ENCODE data around the gene CALB2. TPM values are rescaled to one million over a fixed set of nuclear protein-coding genes. Genes with fewer than 3 reads are reported as not detected.
"Not testable (repeated sequence)": the region's sequence is repeated elsewhere in the genome, so short reads cannot be mapped to it uniquely, and the experiment has no call there.

CALB2 gene
- total and polyA plus RNA-seq, 2 of the 13 experiments (the other 11 are each of a cell fraction or from before 2014, with no cell fraction given), result 0.37 to 0.40 TPM

DNA sequence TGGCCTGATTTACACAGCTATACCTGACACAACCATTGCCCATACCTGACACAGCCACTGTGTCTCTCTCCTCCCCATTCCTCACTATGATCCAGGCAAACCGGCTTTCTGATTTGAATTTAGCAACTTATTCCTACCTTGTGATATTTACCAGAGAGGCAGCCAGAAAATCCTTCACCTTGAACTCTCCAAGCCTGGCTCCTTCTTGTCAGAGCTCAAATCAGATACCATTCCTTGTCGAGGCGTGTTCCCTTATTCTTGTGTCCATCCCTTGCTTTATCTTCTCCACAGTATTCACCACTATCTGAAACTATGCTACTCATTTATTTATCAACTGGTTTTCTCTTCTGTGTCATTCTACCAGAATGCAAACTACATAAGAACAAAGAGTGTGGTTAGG is 44.9 kb upstream of the CALB2 start:
- 1% methylated on average over 3 of the region's 3 CpGs for WGBS (ENCODE audit: low lambda C conversion rate)
- intact Hi-C loops (cut with micrococcal nuclease; ENCODE audit: unreplicated experiment); H3K9ac ChIP-seq (ENCODE audit: insufficient read depth, low read depth, low read length); H4K20me1 ChIP-seq (ENCODE audit: insufficient read depth, low read length); H3K4me2 ChIP-seq (ENCODE audit: low read depth, low read length); H3K9me3 ChIP-seq (ENCODE audit: low read length); BruUV-seq (replicated peaks); H2AFZ ChIP-seq (ENCODE audit: low read length); H3K36me3 ChIP-seq (replicated peaks in 1 of 2; ENCODE audit: control insufficient read depth in 1 of 2, insufficient read depth in 2 of 2, low read length in 2 of 2); CTCF ChIA-PET (ENCODE audit: low intra/inter-chr PET ratio, low total read pairs); FAIRE-seq; H3K79me2 ChIP-seq (ENCODE audit: insufficient read depth, low read length); in situ Hi-C loops (cut with HindIII; ENCODE audit: extremely low pct_ligation_motif_present, low pct_unique_long_range_greater_than_20kb); H3K4me3 ChIP-seq (replicated peaks in 1 of 3; ENCODE audit: insufficient read depth in 1 of 3, low read depth in 2 of 3, low read length in 3 of 3); H3K4me1 ChIP-seq (ENCODE audit: insufficient read depth, low read length); H3K27ac ChIP-seq (ENCODE audit: extremely low read length, insufficient read depth, low read length); POLR2A ChIA-PET; DNase-seq (ENCODE audit: low spot score); ATAC-seq; H3K27me3 ChIP-seq (ENCODE audit: control insufficient read depth in 1 of 2, insufficient read depth in 2 of 2, low read length in 2 of 2): not testable (repeated sequence)

DNA sequence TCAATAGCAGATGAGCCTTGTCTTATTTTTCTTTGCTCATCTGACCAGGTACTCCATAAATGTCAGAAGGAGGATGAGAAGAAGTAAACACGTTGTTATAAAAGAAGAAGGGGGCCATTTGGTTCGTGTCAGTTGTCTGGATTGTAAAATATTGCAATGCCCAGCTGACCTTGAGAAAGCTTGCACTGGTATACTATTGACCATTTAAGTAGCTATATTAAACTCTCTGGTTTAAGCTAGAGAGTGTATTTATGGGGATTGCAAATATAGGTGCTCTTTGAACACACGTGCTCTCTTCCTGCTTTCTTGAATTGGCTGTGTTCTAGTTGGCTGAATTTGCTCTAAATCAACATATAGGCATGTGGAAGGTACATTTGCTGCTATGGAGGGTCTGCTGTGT is 43.3 kb upstream of the CALB2 start:
- in situ Hi-C loops (cut with HindIII; ENCODE audit: extremely low pct_ligation_motif_present, low pct_unique_long_range_greater_than_20kb) (no loop called here), intact Hi-C loops (cut with micrococcal nuclease; ENCODE audit: unreplicated experiment) (no loop called here)
- Histone ChIP-seq H3K36me3 (replicated peaks in 1 of 2; ENCODE audit: control insufficient read depth in 1 of 2, insufficient read depth in 2 of 2, low read length in 2 of 2) (no peaks in the 10 kb centered on the region), H3K9me3 (ENCODE audit: low read length) (no peaks in the 10 kb centered on the region), H3K27me3 (ENCODE audit: control insufficient read depth in 1 of 2, insufficient read depth in 2 of 2, low read length in 2 of 2) (peaks cover 0 to 2% of the 10 kb centered on the region in 2 experiments; a peak in 1 of 5 replicates), H3K4me2 (ENCODE audit: low read depth, low read length) (no peak overlapping the region), H3K9ac (ENCODE audit: insufficient read depth, low read depth, low read length) (no peak overlapping the region), H3K4me1 (ENCODE audit: insufficient read depth, low read length) (no peaks in the 10 kb centered on the region), H3K27ac (ENCODE audit: extremely low read length, insufficient read depth, low read length) (no peak overlapping the region), H4K20me1 (ENCODE audit: insufficient read depth, low read length) (no peaks in the 10 kb centered on the region), H2AFZ (ENCODE audit: low read length) (no peak overlapping the region), H3K79me2 (ENCODE audit: insufficient read depth, low read length) (no peaks in the 10 kb centered on the region), H3K4me3 (replicated peaks in 1 of 3; ENCODE audit: insufficient read depth in 1 of 3, low read depth in 2 of 3, low read length in 3 of 3) (no peak overlapping the region)
- WGBS (ENCODE audit: low lambda C conversion rate), result 3% methylated on average over 3 of the region's 3 CpGs
- FAIRE-seq (no peak), ATAC-seq (no peak), DNase-seq (ENCODE audit: low spot score) (no peak)
- ChIA-PET POLR2A (no interaction called here), CTCF (ENCODE audit: low intra/inter-chr PET ratio, low total read pairs) (no interaction called here)
- no TSS peak for BruUV-seq (replicated peaks)
- TF ChIP-seq, protein P1, sequence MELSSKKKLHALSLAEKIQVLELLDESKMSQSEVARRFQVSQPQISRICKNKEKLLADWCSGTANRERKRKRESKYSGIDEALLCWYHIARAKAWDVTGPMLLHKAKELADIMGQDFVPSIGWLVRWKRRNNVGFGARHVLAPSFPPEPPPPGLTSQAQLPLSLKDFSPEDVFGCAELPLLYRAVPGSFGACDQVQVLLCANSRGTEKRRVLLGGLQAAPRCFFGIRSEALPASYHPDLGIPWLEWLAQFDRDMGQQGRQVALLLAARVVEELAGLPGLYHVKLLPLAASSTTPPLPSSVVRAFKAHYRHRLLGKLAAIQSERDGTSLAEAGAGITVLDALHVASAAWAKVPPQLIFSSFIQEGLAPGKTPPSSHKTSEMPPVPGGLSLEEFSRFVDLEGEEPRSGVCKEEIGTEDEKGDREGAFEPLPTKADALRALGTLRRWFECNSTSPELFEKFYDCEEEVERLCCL (CRISPR knock-in tag; IDR thresholded peaks at IDR 0.05; ENCODE audit: borderline replicate concordance), result no peak
- TF ChIP-seq ZNF615 (CRISPR knock-in tag; IDR thresholded peaks at IDR 0.05; ENCODE audit: borderline replicate concordance) (no peak), MLLT10 (CRISPR knock-in tag; IDR thresholded peaks at IDR 0.05) (no peak), GTF3A (CRISPR knock-in tag; conservative IDR thresholded peaks at IDR 0.05) (no peak), ZNF747 (CRISPR knock-in tag; IDR thresholded peaks at IDR 0.05; ENCODE audit: borderline replicate concordance) (no peak), XBP1 (CRISPR knock-in tag; IDR thresholded peaks at IDR 0.05) (no peak), STAG1 (CRISPR knock-in tag; IDR thresholded peaks at IDR 0.05) (no peak), SP1 (IDR thresholded peaks at IDR 0.05) (no peak), SP1 (CRISPR knock-in tag; IDR thresholded peaks at IDR 0.05) (no peak)
- TF ChIP-seq, protein P2, sequence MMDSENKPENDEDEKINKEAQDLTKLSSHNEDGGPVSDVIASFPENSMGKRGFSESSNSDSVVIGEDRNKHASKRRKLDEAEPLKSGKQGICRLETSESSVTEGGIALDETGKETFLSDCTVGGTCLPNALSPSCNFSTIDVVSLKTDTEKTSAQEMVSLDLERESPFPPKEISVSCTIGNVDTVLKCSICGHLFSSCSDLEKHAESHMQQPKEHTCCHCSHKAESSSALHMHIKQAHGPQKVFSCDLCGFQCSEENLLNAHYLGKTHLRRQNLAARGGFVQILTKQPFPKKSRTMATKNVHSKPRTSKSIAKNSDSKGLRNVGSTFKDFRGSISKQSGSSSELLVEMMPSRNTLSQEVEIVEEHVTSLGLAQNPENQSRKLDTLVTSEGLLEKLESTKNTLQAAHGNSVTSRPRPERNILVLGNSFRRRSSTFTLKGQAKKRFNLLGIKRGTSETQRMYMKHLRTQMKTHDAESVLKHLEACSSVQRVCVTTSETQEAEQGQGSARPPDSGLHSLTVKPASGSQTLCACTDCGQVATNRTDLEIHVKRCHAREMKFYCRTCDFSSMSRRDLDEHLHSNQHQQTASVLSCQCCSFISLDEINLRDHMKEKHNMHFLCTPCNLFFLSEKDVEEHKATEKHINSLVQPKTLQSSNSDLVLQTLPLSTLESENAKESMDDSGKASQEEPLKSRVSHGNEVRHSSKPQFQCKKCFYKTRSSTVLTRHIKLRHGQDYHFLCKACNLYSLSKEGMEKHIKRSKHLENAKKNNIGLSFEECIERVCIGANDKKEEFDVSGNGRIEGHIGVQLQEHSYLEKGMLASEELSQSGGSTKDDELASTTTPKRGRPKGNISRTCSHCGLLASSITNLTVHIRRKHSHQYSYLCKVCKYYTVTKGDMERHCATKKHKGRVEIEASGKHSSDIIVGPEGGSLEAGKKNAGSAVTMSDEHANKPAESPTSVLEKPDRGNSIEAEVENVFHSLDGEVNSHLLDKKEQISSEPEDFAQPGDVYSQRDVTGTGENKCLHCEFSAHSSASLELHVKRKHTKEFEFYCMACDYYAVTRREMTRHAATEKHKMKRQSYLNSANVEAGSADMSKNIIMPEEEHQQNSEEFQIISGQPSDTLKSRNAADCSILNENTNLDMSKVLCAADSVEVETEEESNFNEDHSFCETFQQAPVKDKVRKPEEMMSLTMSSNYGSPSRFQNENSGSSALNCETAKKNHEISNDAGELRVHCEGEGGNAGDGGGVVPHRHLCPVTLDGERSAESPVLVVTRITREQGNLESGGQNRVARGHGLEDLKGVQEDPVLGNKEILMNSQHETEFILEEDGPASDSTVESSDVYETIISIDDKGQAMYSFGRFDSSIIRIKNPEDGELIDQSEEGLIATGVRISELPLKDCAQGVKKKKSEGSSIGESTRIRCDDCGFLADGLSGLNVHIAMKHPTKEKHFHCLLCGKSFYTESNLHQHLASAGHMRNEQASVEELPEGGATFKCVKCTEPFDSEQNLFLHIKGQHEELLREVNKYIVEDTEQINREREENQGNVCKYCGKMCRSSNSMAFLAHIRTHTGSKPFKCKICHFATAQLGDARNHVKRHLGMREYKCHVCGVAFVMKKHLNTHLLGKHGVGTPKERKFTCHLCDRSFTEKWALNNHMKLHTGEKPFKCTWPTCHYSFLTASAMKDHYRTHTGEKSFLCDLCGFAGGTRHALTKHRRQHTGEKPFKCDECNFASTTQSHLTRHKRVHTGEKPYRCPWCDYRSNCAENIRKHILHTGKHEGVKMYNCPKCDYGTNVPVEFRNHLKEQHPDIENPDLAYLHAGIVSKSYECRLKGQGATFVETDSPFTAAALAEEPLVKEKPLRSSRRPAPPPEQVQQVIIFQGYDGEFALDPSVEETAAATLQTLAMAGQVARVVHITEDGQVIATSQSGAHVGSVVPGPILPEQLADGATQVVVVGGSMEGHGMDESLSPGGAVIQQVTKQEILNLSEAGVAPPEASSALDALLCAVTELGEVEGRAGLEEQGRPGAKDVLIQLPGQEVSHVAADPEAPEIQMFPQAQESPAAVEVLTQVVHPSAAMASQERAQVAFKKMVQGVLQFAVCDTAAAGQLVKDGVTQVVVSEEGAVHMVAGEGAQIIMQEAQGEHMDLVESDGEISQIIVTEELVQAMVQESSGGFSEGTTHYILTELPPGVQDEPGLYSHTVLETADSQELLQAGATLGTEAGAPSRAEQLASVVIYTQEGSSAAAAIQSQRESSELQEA (CRISPR knock-in tag; IDR thresholded peaks at IDR 0.05; ENCODE audit: not compliant biosample characterization), result no peak
